ENCODE measurements around the gene CD180.

- no peak for TF ChIP-seq POLR2A (IDR thresholded peaks at IDR 0.05)
- TF ChIP-seq CTCF (IDR thresholded peaks at IDR 0.05) = no peak
Observed at GRCh38 chr5:67147760-67148159, 48.8 kb downstream of the CD180 start.
